Measurements from ENCODE around the gene CD300LD. TPM values are rescaled to one million over a fixed set of nuclear protein-coding genes. Genes with fewer than 3 reads are reported as not detected.

Gene CD300LD
- total RNA-seq, 4 donors from 2014 or later = not detected

DNA sequence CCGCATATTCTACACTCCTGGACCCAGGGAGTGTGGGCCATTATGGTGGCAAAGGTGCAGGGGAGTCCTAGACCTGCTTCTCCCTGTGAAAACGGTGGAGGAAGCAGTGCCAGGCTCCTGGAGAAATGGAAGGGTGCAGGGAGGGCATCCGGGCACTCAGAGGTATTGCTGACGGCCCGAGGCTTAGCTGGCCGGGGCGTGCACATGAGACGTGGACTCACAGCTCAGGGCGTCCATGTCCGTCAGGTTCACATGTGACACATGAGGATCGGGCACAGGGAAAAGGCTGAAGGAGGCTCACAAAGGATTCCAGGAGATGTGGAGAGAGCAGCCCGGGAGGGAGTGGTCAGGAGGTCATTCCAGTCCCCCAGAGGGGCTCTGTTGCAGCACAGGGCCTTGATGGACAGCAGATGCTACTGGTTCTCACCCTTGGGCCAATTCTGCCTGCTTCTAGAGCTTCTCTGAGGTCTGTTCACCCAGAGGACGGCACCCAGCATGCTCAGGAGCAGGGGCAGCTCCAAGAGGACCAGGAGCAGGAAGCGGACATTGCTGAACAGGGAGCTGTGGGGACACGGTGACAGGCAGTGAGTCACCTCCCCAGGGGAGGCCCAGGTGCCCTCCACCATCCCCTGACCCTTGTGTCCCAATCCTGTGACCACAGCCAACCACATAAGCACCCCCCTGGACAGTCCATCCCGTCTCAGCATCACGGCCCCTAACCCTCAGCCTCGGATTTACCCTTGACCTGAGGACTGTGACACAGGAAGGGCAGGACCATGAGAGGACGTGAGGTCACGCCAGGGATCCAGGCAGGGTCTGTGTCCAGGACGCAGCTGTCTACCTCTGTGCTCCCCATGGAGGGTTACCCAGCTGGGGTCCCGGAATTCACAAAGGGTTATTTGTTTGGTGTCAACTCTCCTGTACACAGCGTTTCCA, 50.6 kb downstream of the CD300LD start:
- Histone ChIP-seq H3K36me3 (no peaks in the 10 kb centered on the region), H3K27me3 (no peaks in the 10 kb centered on the region), H3K9me3 (no peaks in the 10 kb centered on the region), H3K27ac (no peak overlapping the region), H3K4me3 (replicated peaks in 1 of 3) (no peak overlapping the region), H3K4me1 (peaks cover 0 to 8% of the 10 kb centered on the region in 2 donors)
- no peak for DNase-seq
- 85 to 87% methylated on average over 21 of the region's 23 CpGs for whole genome bisulfite sequencing, 2 donors
- no peak for TF ChIP-seq POLR2A (IDR thresholded peaks at IDR 0.05)
- TF ChIP-seq, protein P1, sequence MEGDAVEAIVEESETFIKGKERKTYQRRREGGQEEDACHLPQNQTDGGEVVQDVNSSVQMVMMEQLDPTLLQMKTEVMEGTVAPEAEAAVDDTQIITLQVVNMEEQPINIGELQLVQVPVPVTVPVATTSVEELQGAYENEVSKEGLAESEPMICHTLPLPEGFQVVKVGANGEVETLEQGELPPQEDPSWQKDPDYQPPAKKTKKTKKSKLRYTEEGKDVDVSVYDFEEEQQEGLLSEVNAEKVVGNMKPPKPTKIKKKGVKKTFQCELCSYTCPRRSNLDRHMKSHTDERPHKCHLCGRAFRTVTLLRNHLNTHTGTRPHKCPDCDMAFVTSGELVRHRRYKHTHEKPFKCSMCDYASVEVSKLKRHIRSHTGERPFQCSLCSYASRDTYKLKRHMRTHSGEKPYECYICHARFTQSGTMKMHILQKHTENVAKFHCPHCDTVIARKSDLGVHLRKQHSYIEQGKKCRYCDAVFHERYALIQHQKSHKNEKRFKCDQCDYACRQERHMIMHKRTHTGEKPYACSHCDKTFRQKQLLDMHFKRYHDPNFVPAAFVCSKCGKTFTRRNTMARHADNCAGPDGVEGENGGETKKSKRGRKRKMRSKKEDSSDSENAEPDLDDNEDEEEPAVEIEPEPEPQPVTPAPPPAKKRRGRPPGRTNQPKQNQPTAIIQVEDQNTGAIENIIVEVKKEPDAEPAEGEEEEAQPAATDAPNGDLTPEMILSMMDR (IDR thresholded peaks at IDR 0.05) = no peak
- intact Hi-C loops (cut with DNase I) = no loop called here

- WGBS, 2 donors = 80 to 83% methylated on average over 10 of the region's 10 CpGs
- Histone ChIP-seq H3K4me3 (replicated peaks in 1 of 3) (no peak overlapping the region), H3K9me3 (no peaks in the 10 kb centered on the region), H3K4me1 (no peaks in the 10 kb centered on the region), H3K27ac (no peak overlapping the region), H3K27me3 (no peaks in the 10 kb centered on the region), H3K36me3 (no peaks in the 10 kb centered on the region)
- intact Hi-C loops (cut with DNase I) = no loop called here
- no peak for DNase-seq
- TF ChIP-seq POLR2A (IDR thresholded peaks at IDR 0.05) = no peak
- TF ChIP-seq, protein P1 (IDR thresholded peaks at IDR 0.05) = no peak
These were observed 52.7 kb downstream of the CD300LD start for GRCh38 chr17:74539281-74539820.

GRCh38 chr17:74536890-74537289, 55.2 kb downstream of the CD300LD start:
- DNase-seq = no peak
- Histone ChIP-seq H3K27ac (no peak overlapping the region), H3K9me3 (no peaks in the 10 kb centered on the region), H3K27me3 (no peaks in the 10 kb centered on the region), H3K4me3 (replicated peaks in 1 of 3) (no peak overlapping the region), H3K4me1 (no peaks in the 10 kb centered on the region), H3K36me3 (no peaks in the 10 kb centered on the region)
- 74 to 80% methylated on average over 3 of the region's 3 CpGs for WGBS, 2 donors
- intact Hi-C loops (cut with DNase I) = no loop called here
- TF ChIP-seq POLR2A (IDR thresholded peaks at IDR 0.05) = no peak
- TF ChIP-seq, protein P1 (IDR thresholded peaks at IDR 0.05) = no peak

DNA sequence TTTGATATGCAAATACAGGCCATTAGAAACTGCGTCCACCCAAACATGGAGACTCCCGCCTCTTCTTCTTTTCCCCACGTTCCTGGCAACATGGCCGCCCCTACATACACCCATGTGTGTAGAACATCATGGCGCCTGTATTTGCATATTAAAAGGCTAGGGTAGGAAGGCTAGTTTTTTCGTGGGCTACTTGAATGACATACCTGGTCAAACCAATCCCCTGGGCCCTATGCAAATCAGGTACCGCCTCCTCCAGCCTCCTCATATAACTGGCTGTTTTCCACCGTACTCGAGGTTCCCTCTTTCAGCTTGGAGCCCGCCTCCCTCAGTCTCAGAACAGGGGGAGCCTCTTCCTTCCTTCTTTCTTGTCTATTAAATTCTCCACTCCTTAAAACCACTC, 60.0 kb downstream of the CD300LD start:
- whole genome bisulfite sequencing, 2 donors = 77% methylated on average over 10 of the region's 10 CpGs
- no peaks in the 10 kb centered on the region for H3K9me3 ChIP-seq
- H3K4me1 ChIP-seq = no peaks in the 10 kb centered on the region
- no peak for DNase-seq
- H3K27me3 ChIP-seq = no peaks in the 10 kb centered on the region
- H3K36me3 ChIP-seq = no peaks in the 10 kb centered on the region
- intact Hi-C loops (cut with DNase I) = no loop called here
- TF ChIP-seq, protein P1 (IDR thresholded peaks at IDR 0.05) = no peak
- no peak for TF ChIP-seq POLR2A (IDR thresholded peaks at IDR 0.05)
- no peak overlapping the region for H3K4me3 ChIP-seq (replicated peaks in 1 of 3)
- H3K27ac ChIP-seq = no peak overlapping the region

DNA sequence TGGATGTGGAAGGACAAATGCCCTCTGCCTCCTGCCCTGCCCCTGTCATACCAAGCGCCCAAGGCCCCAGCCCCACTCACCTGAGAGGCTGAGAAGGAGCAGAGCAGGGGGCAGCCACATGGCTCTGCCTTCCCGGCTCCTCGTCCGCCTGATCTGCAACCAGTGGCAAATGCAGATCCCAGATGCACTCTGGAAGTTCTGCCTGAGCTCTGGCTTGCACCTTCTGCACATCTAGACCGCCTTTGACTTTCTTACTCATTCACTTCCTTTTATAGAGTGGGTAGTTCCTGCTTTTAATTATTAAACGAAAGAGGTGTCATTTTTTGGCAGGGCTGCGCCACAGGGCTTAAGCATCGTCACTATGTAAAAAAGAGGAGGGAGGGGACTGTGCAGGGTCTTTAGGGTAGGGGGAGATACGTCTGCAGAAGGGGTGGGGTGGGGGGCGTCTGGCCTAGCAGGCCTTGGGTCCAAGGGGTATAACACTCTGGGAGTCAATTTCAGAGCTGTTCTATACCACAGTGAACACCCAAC, 60.8 kb downstream of the CD300LD start, which contains the start of gene CD300LB:
CD300LB (minus strand) TSS at position 245 of the 531 bp plus-strand sequence; CDS start at position 120, 125 bp downstream.
- H3K27me3 ChIP-seq = no peaks in the 10 kb centered on the region
- intact Hi-C loops (cut with DNase I) = no loop called here
- H3K27ac ChIP-seq = no peak within 1 kb of the TSS
- H3K4me1 ChIP-seq = no peaks in the 10 kb centered on the region
- H3K4me3 ChIP-seq (replicated peaks in 1 of 3) = no peak within 1 kb of the TSS
- no peak for DNase-seq
- TF ChIP-seq, protein P1 (IDR thresholded peaks at IDR 0.05) = no peak
- no peak for TF ChIP-seq POLR2A (IDR thresholded peaks at IDR 0.05)
- H3K9me3 ChIP-seq = no peaks in the 10 kb centered on the region
- H3K36me3 ChIP-seq = no peaks in the 10 kb centered on the region
- 76 to 79% methylated on average over 10 of the region's 10 CpGs for WGBS, 2 donors
